Mucosa of descending colon (tissue), 3 donors: ENCODE results near the gene ELAVL2. TPM values are rescaled to one million over a fixed set of nuclear protein-coding genes. Genes with fewer than 3 reads are reported as not detected.

Experiments
- ATAC-seq: fragments of 200-7000 bp; cut with Tn5 transposase; one replicate; pipeline ENCODE4 v1.9.1; 2020; ENCODE audit warnings: mild to moderate bottlenecking, moderate library complexity
- DNase-seq, 3 donors: peaks; one replicate each; pipeline ENCODE4 v3.0.0-alpha.2; 2020
- H3K36me3 ChIP-seq: fragments of 200-600 bp; one replicate; pipeline ENCODE4 v1.8.0; 2021; ENCODE audit warnings: low read depth, mild to moderate bottlenecking
- H3K4me1 ChIP-seq: fragments of 200-600 bp; one replicate; pipeline ENCODE4 v1.8.0; 2021; ENCODE audit warnings: low read depth, mild to moderate bottlenecking
- H3K4me3 ChIP-seq: fragments of 200-600 bp; one replicate; pipeline ENCODE4 v1.8.0; 2021; ENCODE audit warnings: mild to moderate bottlenecking
- H3K9me3 ChIP-seq: fragments of 200-600 bp; one replicate; pipeline ENCODE4 v1.8.0; 2021; ENCODE audit warnings: mild to moderate bottlenecking
- intact Hi-C, 2 donors: fragments of 100-400 bp; cut with DNase I in 1 of 2; cut with micrococcal nuclease in 1 of 2; formaldehyde crosslinking; loops; one replicate each; pipeline versions ENCODE4 v1.11.0 to v1.11.1; 2022; cut with DNase I, micrococcal nuclease
- total RNA-seq, 3 donors: library from RNA; stranded (reverse); fragmentation: NEBNext Ultra II Directional in 2 of 3; extraction: Animal tissue kit (Norgen Biotek cat#: 25700) in 2 of 3; gene quantifications; one replicate each; pipeline versions ENCODE4 v1.2.1 to v1.2.4, GENCODE V29; 2021 to 2023
- TF ChIP-seq, protein P1 (sequence below): fragments of 200-600 bp; IDR thresholded peaks from one replicate; pipeline ENCODE4 v1.8.0; 2022; ENCODE audit warnings: antibody characterized with exemption, mild to moderate bottlenecking
- donor health status: DM: no; HTN: no; CAD: no; lungs with moderate emphysema.
- donor health status: DM: no; HTN: no; CAD: no.
- donor health status: DM: no; HTN: yes; CAD: no.

Gene ELAVL2
- total RNA-seq, 3 donors from 2014 or later: 0.35 to 1.2 (median 0.76) TPM

DNA sequence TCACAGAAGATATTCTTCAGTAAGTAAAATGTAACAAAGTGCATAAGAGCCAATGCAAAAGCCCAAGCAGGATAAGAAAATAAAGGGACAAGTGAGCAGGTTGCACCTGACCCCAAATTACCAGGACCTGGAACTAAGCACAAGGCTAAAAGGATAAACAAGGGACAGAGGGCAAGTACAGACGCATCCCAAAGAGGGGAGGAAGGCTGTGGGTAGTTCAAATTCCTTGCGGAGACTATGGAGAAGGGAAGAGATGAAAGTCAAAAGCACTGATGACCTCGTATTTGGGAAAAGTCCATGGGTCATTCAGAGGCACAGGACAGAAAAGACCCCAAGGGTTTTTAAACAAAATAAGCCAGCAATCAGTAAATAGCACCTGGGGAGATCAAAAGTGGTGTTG, 11.8 kb downstream of the ELAVL2 start:
- Histone ChIP-seq H3K4me1 (no peaks in the 10 kb centered on the region), H3K36me3 (no peaks in the 10 kb centered on the region), H3K9me3 (no peaks in the 10 kb centered on the region), H3K4me3 (no peak overlapping the region)
- intact Hi-C loops: no loop called here
- DNase-seq (no peak), ATAC-seq (no peak)
- TF ChIP-seq, protein P1, sequence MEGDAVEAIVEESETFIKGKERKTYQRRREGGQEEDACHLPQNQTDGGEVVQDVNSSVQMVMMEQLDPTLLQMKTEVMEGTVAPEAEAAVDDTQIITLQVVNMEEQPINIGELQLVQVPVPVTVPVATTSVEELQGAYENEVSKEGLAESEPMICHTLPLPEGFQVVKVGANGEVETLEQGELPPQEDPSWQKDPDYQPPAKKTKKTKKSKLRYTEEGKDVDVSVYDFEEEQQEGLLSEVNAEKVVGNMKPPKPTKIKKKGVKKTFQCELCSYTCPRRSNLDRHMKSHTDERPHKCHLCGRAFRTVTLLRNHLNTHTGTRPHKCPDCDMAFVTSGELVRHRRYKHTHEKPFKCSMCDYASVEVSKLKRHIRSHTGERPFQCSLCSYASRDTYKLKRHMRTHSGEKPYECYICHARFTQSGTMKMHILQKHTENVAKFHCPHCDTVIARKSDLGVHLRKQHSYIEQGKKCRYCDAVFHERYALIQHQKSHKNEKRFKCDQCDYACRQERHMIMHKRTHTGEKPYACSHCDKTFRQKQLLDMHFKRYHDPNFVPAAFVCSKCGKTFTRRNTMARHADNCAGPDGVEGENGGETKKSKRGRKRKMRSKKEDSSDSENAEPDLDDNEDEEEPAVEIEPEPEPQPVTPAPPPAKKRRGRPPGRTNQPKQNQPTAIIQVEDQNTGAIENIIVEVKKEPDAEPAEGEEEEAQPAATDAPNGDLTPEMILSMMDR: no peak

DNA sequence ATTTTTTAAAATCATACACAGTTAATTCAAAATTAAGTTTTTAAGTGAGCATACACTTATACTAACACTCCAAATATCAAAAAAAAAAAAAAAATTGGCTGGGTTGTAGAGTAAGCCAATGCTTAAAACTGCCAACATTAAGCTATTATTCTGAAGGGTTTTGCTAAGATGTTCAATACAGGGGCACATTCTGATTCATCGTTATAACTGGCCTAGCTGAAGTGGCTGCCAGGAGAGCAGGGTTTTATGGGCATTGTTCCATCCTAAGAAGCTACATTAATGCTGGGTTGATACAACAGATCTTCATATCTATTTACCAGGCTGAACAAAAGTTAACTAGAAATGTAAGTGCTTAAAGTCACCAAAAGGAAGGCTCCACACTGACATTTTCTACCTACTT, 13.4 kb downstream of the ELAVL2 start:
- DNase-seq (no peak), ATAC-seq (no peak)
- Histone ChIP-seq H3K4me1 (no peaks in the 10 kb centered on the region), H3K4me3 (no peak overlapping the region), H3K9me3 (no peaks in the 10 kb centered on the region), H3K36me3 (no peaks in the 10 kb centered on the region)
- intact Hi-C loops: no loop called here
- TF ChIP-seq, protein P1: no peak

DNA sequence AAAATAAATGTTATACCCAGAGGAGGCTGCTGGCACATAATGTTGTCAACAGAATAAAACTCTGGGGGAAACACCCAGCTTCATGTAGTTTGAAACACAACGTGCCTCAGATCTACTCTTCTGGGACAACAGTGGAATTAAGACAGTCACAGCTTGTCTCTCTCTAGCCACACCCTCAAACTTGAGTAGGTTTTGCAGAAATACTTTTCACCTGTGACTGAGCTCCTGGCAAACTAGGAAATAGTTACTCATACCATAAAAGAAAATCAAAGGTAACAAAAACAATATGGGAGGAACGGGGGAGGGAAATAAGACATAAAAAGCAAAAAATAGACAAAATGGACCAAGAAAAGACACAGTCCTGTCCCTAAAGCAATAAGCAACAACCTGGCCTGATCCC, 14.4 kb downstream of the ELAVL2 start:
- H3K4me3 ChIP-seq: no peak overlapping the region
- no peaks in the 10 kb centered on the region for H3K36me3 ChIP-seq
- TF ChIP-seq, protein P1: no peak
- no peaks in the 10 kb centered on the region for H3K9me3 ChIP-seq
- intact Hi-C loops: no loop called here
- no peak for DNase-seq
- H3K4me1 ChIP-seq: no peaks in the 10 kb centered on the region
- ATAC-seq: peak; percentile 38

DNA sequence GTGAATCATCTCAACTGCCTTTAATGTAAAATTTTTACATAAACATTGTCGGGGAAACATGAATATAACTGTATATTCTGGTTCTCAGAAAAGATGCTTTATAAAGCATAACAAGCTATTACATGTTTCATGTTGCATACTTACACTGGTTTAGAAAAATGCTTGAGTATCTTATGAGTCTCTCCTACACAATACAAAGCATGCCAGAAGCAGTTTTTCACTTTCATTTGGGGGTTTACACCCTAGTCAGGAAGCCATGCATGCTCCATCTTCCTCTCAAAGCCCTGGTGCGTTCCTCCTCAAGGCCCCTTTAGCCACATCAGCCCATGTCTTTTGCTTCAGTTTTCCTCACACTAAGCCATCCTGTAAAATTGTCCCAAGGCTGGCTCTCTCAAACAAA, 22.8 kb downstream of the ELAVL2 start:
- intact Hi-C loops: no loop called here
- no peaks in the 10 kb centered on the region for H3K9me3 ChIP-seq
- DNase-seq: no peak
- ATAC-seq: no peak
- H3K4me3 ChIP-seq: no peak overlapping the region
- no peaks in the 10 kb centered on the region for H3K36me3 ChIP-seq
- H3K4me1 ChIP-seq: no peaks in the 10 kb centered on the region
- TF ChIP-seq, protein P1: no peak

DNA sequence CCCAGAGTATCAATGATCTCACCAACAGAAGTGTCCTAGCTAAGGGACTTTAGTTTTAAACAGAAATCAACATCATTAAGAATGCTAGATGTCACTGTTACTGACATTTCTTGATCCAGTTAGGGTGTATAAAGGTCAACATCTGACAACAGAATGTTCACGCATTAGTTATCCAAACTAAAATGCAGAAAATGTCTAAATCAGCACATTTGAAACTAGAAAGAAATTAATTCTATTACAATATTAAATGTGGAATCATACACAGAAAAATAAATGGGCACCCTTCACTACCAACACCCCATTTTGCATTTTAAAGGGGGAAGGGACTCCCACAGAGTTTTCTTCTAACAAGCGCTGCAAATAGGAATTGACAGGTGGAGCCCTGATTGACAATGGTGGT, 24.5 kb downstream of the ELAVL2 start:
- DNase-seq: no peak

More for the DNA sequence above, 24.5 kb downstream of the ELAVL2 start:
- Histone ChIP-seq H3K36me3 (no peaks in the 10 kb centered on the region), H3K4me3 (no peak overlapping the region), H3K4me1 (no peaks in the 10 kb centered on the region), H3K9me3 (no peaks in the 10 kb centered on the region)
- no peak for ATAC-seq
- intact Hi-C loops: no loop called here
- TF ChIP-seq, protein P1: no peak
